GM18951 (cell line): ENCODE data around the gene ANGPT4.
"Not testable (repeated sequence)": the region's sequence is repeated elsewhere in the genome, so short reads cannot be mapped to it uniquely, and the experiment has no call there.

Experiments
- POLR2A ChIP-seq: IDR thresholded peaks from 4 replicates; pipeline ENCODE4 v1.6.1; 2011; ENCODE audit warnings: mild to moderate bottlenecking; ENCODE audit not compliant: insufficient read length, insufficient read depth; ENCODE audit errors: extremely low read depth
- in situ Hi-C: fragments of 300-500 bp; cut with MboI; formaldehyde crosslinking; loops from one replicate; pipeline ENCODE4 v1.12.0; 2022; ENCODE audit warnings: low sequenced_read_pairs, mixed read lengths, inconsistent platforms; ENCODE audit not compliant: unreplicated experiment

ANGPT4 gene

GRCh38 chr20:833450-834150 lies 82.5 kb downstream of the ANGPT4 start, which contains the start of gene FAM110A:
Gene FAM110A (plus strand): TSS chr20:833715. CDS start chr20:844805, 11,090 bp downstream.
- in situ Hi-C loops: no loop called here
- TF ChIP-seq POLR2A: peak; percentile 70

- in situ Hi-C loops: no loop called here
- no peak for TF ChIP-seq POLR2A
Observed at GRCh38 chr20:833121-833449, 83.0 kb downstream of the ANGPT4 start.

- TF ChIP-seq POLR2A: no peak
- in situ Hi-C loops: no loop called here
Observed at GRCh38 chr20:831956-832355, 84.2 kb downstream of the ANGPT4 start.

- no peak for TF ChIP-seq POLR2A
- in situ Hi-C loops: no loop called here
Observed at GRCh38 chr20:831251-831650, 84.9 kb downstream of the ANGPT4 start.

GRCh38 chr20:830011-830521 lies 86.1 kb downstream of the ANGPT4 start:
- TF ChIP-seq POLR2A: no peak

GRCh38 chr20:829551-829950 lies 86.6 kb downstream of the ANGPT4 start:
- no peak for TF ChIP-seq POLR2A
- in situ Hi-C loops: no loop called here

More at GRCh38 chr20:830011-830521, 86.1 kb downstream of the ANGPT4 start:
- in situ Hi-C loops: no loop called here

- no peak for TF ChIP-seq POLR2A
- in situ Hi-C loops: no loop called here
Observed at GRCh38 chr20:828987-829386, 87.1 kb downstream of the ANGPT4 start.

GRCh38 chr20:827981-828380 lies 88.2 kb downstream of the ANGPT4 start:
- in situ Hi-C loops: not testable (repeated sequence)

GRCh38 chr20:826695-827323 lies 89.3 kb downstream of the ANGPT4 start:
- no peak for TF ChIP-seq POLR2A
- in situ Hi-C loops: no loop called here

GRCh38 chr20:825710-826421 lies 90.3 kb downstream of the ANGPT4 start:
- TF ChIP-seq POLR2A: no peak
- in situ Hi-C loops: no loop called here

GRCh38 chr20:824916-825315 lies 91.2 kb downstream of the ANGPT4 start:
- no peak for TF ChIP-seq POLR2A
- in situ Hi-C loops: no loop called here

- in situ Hi-C loops: no loop called here
- no peak for TF ChIP-seq POLR2A
Observed at GRCh38 chr20:824490-824889, 91.6 kb downstream of the ANGPT4 start.

- TF ChIP-seq POLR2A: no peak
- in situ Hi-C loops: no loop called here
Observed at GRCh38 chr20:823574-823902, 92.6 kb downstream of the ANGPT4 start.
